ENCODE results near the gene LTC4S. TPM values are rescaled to one million over a fixed set of nuclear protein-coding genes. Genes with fewer than 3 reads are reported as not detected.

The LTC4S gene
- total RNA-seq, 1 donor from 2014 or later = 10.9 TPM

- TF ChIP-seq, protein P1, sequence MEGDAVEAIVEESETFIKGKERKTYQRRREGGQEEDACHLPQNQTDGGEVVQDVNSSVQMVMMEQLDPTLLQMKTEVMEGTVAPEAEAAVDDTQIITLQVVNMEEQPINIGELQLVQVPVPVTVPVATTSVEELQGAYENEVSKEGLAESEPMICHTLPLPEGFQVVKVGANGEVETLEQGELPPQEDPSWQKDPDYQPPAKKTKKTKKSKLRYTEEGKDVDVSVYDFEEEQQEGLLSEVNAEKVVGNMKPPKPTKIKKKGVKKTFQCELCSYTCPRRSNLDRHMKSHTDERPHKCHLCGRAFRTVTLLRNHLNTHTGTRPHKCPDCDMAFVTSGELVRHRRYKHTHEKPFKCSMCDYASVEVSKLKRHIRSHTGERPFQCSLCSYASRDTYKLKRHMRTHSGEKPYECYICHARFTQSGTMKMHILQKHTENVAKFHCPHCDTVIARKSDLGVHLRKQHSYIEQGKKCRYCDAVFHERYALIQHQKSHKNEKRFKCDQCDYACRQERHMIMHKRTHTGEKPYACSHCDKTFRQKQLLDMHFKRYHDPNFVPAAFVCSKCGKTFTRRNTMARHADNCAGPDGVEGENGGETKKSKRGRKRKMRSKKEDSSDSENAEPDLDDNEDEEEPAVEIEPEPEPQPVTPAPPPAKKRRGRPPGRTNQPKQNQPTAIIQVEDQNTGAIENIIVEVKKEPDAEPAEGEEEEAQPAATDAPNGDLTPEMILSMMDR (IDR thresholded peaks at IDR 0.05; ENCODE audit: borderline replicate concordance) = peak; percentile 93
Observed at GRCh38 chr5:179795863-179796833, 2.4 kb downstream of the LTC4S start.

GRCh38 chr5:179796877-179797608 lies 3.3 kb downstream of the LTC4S start:
- no peaks in the 10 kb centered on the region for H3K27me3 ChIP-seq (ENCODE audit: low read depth)
- peaks cover 41% of the 10 kb centered on the region for H3K36me3 ChIP-seq
- TF ChIP-seq, protein P1 (IDR thresholded peaks at IDR 0.05; ENCODE audit: borderline replicate concordance) = no peak
- DNase-seq = no peak
- H3K27ac ChIP-seq (replicated peaks) = peak overlapping the region; percentile 88
- H3K4me3 ChIP-seq = peak overlapping the region; percentile 80
- peaks cover 67% of the 10 kb centered on the region for H3K4me1 ChIP-seq
- no peaks in the 10 kb centered on the region for H3K9me3 ChIP-seq (replicated peaks)
- intact Hi-C loops (cut with micrococcal nuclease) = loop anchor here (5.0 kb wide), 1 partner anchor 35 kb away; no protein-coding TSS in a partner anchor

More at GRCh38 chr5:179795863-179796833, 2.4 kb downstream of the LTC4S start:
- H3K9me3 ChIP-seq (replicated peaks) = no peaks in the 10 kb centered on the region
- no peaks in the 10 kb centered on the region for H3K27me3 ChIP-seq (ENCODE audit: low read depth)
- H3K36me3 ChIP-seq = peaks cover 38% of the 10 kb centered on the region
- intact Hi-C loops (cut with micrococcal nuclease) = loop anchor here (5.0 kb wide), 1 partner anchor 34 kb away; no protein-coding TSS in a partner anchor
- peaks cover 65% of the 10 kb centered on the region for H3K4me1 ChIP-seq
- H3K27ac ChIP-seq (replicated peaks) = peak overlapping the region; percentile 88
- peak; percentile 85 for DNase-seq
- H3K4me3 ChIP-seq = peak overlapping the region; percentile 80

DNA sequence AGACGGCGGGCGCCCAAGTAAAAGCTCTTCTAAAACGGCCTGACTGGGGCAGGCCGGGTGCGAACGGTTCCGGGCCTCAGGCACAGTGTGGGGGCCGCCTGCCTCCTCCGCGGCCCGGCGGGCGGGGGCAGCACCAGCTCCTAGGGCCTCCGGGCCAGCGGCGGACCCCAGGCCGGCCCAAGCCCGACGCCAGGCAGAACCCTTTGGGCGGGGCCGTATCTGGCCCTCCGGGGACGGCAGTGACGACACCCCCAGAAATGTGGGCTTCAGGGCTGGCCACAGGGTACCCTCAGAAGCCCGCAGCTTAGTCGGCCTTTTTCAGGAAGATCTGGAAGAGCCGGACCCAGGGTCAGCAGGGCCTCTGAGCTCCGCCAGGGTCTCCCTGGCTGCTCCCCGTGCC lies 4.0 kb downstream of the LTC4S start:
- Histone ChIP-seq H3K27me3 (ENCODE audit: low read depth) (no peaks in the 10 kb centered on the region), H3K4me1 (peaks cover 67% of the 10 kb centered on the region), H3K9me3 (replicated peaks) (no peaks in the 10 kb centered on the region), H3K27ac (replicated peaks) (no peak overlapping the region), H3K36me3 (peaks cover 41% of the 10 kb centered on the region), H3K4me3 (no peak overlapping the region)
- no peak for DNase-seq
- TF ChIP-seq, protein P1 (IDR thresholded peaks at IDR 0.05; ENCODE audit: borderline replicate concordance) = no peak
- intact Hi-C loops (cut with micrococcal nuclease) = loop anchor here (5.0 kb wide), 1 partner anchor 35 kb away; no protein-coding TSS in a partner anchor

GRCh38 chr5:179798144-179798770 lies 4.5 kb downstream of the LTC4S start:
- DNase-seq = no peak
- no peak overlapping the region for H3K27ac ChIP-seq (replicated peaks)
- peaks cover 67% of the 10 kb centered on the region for H3K4me1 ChIP-seq
- H3K36me3 ChIP-seq = peaks cover 41% of the 10 kb centered on the region
- intact Hi-C loops (cut with micrococcal nuclease) = loop anchor here (5.0 kb wide), 1 partner anchor 36 kb away; no protein-coding TSS in a partner anchor
- H3K27me3 ChIP-seq (ENCODE audit: low read depth) = no peaks in the 10 kb centered on the region
- TF ChIP-seq, protein P1 (IDR thresholded peaks at IDR 0.05; ENCODE audit: borderline replicate concordance) = no peak
- H3K9me3 ChIP-seq (replicated peaks) = no peaks in the 10 kb centered on the region
- H3K4me3 ChIP-seq = no peak overlapping the region
